GM13976 (cell line): ENCODE data around the gene RNU1-3.
"Not testable (repeated sequence)": the region's sequence is repeated elsewhere in the genome, so short reads cannot be mapped to it uniquely, and the experiment has no call there.

Experiments used
- DNase-seq: peaks from one replicate; pipeline ENCODE4 v3.0.0; 2012; ENCODE audit warnings: low spot score
- CTCF ChIP-seq: IDR thresholded peaks from 2 replicates; pipeline ENCODE4 v1.5.1; 2012; ENCODE audit warnings: borderline replicate concordance, mild to moderate bottlenecking; ENCODE audit not compliant: insufficient read depth; ENCODE audit errors: extremely low read depth, missing control alignments, control extremely low read depth
- in situ Hi-C: fragments of 300-500 bp; cut with MboI; formaldehyde crosslinking; loops from one replicate; pipeline ENCODE4 v1.12.0; 2022; ENCODE audit warnings: low sequenced_read_pairs, mixed read lengths, inconsistent platforms; ENCODE audit not compliant: unreplicated experiment

RNU1-3 gene

GRCh38 chr1:16646061-16646664 is 20.6 kb downstream of the RNU1-3 start:
- DNase-seq, in situ Hi-C loops: not testable (repeated sequence)

GRCh38 chr1:16645271-16646060 is 21.3 kb downstream of the RNU1-3 start:
- DNase-seq: peak; percentile 65
- in situ Hi-C loops: not testable (repeated sequence)

- in situ Hi-C loops: not testable (repeated sequence)
- peak; percentile 100 for DNase-seq
- peak; percentile 69 for TF ChIP-seq CTCF
Observed at GRCh38 chr1:16644482-16645270, 22.1 kb downstream of the RNU1-3 start.

GRCh38 chr1:16644193-16644481 is 22.6 kb downstream of the RNU1-3 start:
- TF ChIP-seq CTCF: no peak
- no peak for DNase-seq
- in situ Hi-C loops: no loop called here

GRCh38 chr1:16643476-16644192 is 23.1 kb downstream of the RNU1-3 start:
- in situ Hi-C loops, DNase-seq: not testable (repeated sequence)

- DNase-seq, in situ Hi-C loops: not testable (repeated sequence)
Observed at GRCh38 chr1:16643001-16643411, 23.7 kb downstream of the RNU1-3 start.

- DNase-seq, in situ Hi-C loops: not testable (repeated sequence)
Observed at GRCh38 chr1:16642025-16642966, 24.5 kb downstream of the RNU1-3 start.

GRCh38 chr1:16641159-16641975 is 25.4 kb downstream of the RNU1-3 start:
- in situ Hi-C loops, DNase-seq: not testable (repeated sequence)

- in situ Hi-C loops, DNase-seq: not testable (repeated sequence)
Observed at GRCh38 chr1:16639091-16640031, 27.4 kb downstream of the RNU1-3 start.

GRCh38 chr1:16637941-16638778 is 28.6 kb downstream of the RNU1-3 start:
- DNase-seq, in situ Hi-C loops: not testable (repeated sequence)

- in situ Hi-C loops, DNase-seq: not testable (repeated sequence)
Observed at GRCh38 chr1:16636551-16637195, 30.1 kb downstream of the RNU1-3 start.
